Peyer's patch (tissue), 4 donors: ENCODE results near the gene ALDH3A1. TPM values are rescaled to one million over a fixed set of nuclear protein-coding genes. Genes with fewer than 3 reads are reported as not detected.

Experiments used
- DNase-seq, 3 donors: peaks; one replicate each; pipeline ENCODE4 v3.0.0-alpha.2; 2017 to 2019
- H3K27ac ChIP-seq, 4 donors: fragments of 200-600 bp; sonication (generic); one replicate each; pipeline ENCODE4 v1.5.1; 2016 to 2019
- H3K27me3 ChIP-seq, 2 donors: fragments of 200-600 bp; sonication (generic); one replicate each; pipeline ENCODE4 v1.5.1; 2019
- H3K36me3 ChIP-seq, 3 donors: fragments of 200-600 bp; sonication (generic); one replicate each; pipeline ENCODE4 v1.5.1; 2016 to 2019
- H3K4me1 ChIP-seq, 4 donors: fragments of 200-600 bp; sonication (generic); one replicate each; pipeline ENCODE4 v1.5.1; 2016 to 2019
- H3K4me3 ChIP-seq, 4 donors: fragments of 200-600 bp; sonication (generic); 1 replicate in 3 of 4; 2 replicates in 1 of 4; pipeline ENCODE4 v1.5.1; 2016 to 2019; ENCODE audit warnings: mild to moderate bottlenecking in 1 of 4
- H3K9me3 ChIP-seq, 4 donors: fragments of 200-600 bp; sonication (generic); one replicate each; pipeline ENCODE4 v1.5.1; 2016 to 2019; ENCODE audit warnings: mild to moderate bottlenecking in 1 of 4
- CTCF ChIP-seq, 6 experiments: fragments of 450-650 bp in 4 of 6; fragments of 200-600 bp in 2 of 6; sonication (generic) in 1 of 6; IDR thresholded peaks; one replicate each; pipeline ENCODE4 v1.5.1; 2017 to 2019; ENCODE audit warnings: antibody characterized with exemption in 6 of 6, mild to moderate bottlenecking in 3 of 6, moderate library complexity in 1 of 6
- POLR2A ChIP-seq, 2 donors: fragments of 450-650 bp; IDR thresholded peaks; one replicate each; pipeline ENCODE4 v1.5.1; 2017; ENCODE audit warnings: antibody characterized with exemption in 2 of 2, mild to moderate bottlenecking in 2 of 2, moderate library complexity in 2 of 2
- total RNA-seq, 4 donors: library from RNA; depleted of rRNA; stranded (reverse); fragments of >200 nt; gene quantifications; one replicate each; pipeline ENCODE4 v1.1.0, GENCODE V29; 2016

The ALDH3A1 gene
- total RNA-seq: 10 to 100 TPM in 1 of 4 donors, 1 to 10 TPM in 3; 1.7 to 23.1 (median 3.2) TPM

- peaks cover 0 to 30% (median 2%) of the 10 kb centered on the region in 4 donors for H3K4me1 ChIP-seq
- H3K27me3 ChIP-seq: no peaks in the 10 kb centered on the region
- TF ChIP-seq POLR2A (IDR thresholded peaks at IDR 0.05): no peak
- TF ChIP-seq CTCF (IDR thresholded peaks at IDR 0.05): no peak
- peak in 1 of 3 donors; percentile 43 for DNase-seq
- H3K27ac ChIP-seq: no peak within 1 kb of the TSS
- no peak within 1 kb of the TSS for H3K4me3 ChIP-seq
- no peaks in the 10 kb centered on the region for H3K36me3 ChIP-seq
- H3K9me3 ChIP-seq: no peaks in the 10 kb centered on the region
Measured at GRCh38 chr17:19747829-19748806, at the start of gene ALDH3A1. ALDH3A1 (minus strand) TSS chr17:19748298; CDS start chr17:19745129, 3,169 bp downstream.

- Histone ChIP-seq H3K27ac (no peak overlapping the region), H3K27me3 (no peaks in the 10 kb centered on the region), H3K36me3 (peaks cover 0 to 66% (median 0%) of the 10 kb centered on the region in 3 donors), H3K4me3 (no peak overlapping the region), H3K9me3 (peaks cover 0 to 12% (median 0%) of the 10 kb centered on the region in 4 donors), H3K4me1 (no peaks in the 10 kb centered on the region)
- no peak for DNase-seq
- TF ChIP-seq POLR2A (IDR thresholded peaks at IDR 0.05): no peak
- no peak for TF ChIP-seq CTCF (IDR thresholded peaks at IDR 0.05)
Measured at GRCh38 chr17:19796457-19796856, 48.4 kb upstream of the ALDH3A1 start.

- TF ChIP-seq POLR2A (IDR thresholded peaks at IDR 0.05) (no peak), CTCF (IDR thresholded peaks at IDR 0.05) (no peak)
Measured at GRCh38 chr17:19791918-19792550, 43.9 kb upstream of the ALDH3A1 start.

GRCh38 chr17:19787733-19788357 lies 39.7 kb upstream of the ALDH3A1 start:
- Histone ChIP-seq H3K4me3 (no peak overlapping the region), H3K36me3 (peaks cover 0 to 10% (median 0%) of the 10 kb centered on the region in 3 donors), H3K27ac (no peak overlapping the region), H3K4me1 (no peaks in the 10 kb centered on the region), H3K27me3 (no peaks in the 10 kb centered on the region), H3K9me3 (no peaks in the 10 kb centered on the region)
- TF ChIP-seq CTCF (IDR thresholded peaks at IDR 0.05): no peak
- no peak for TF ChIP-seq POLR2A (IDR thresholded peaks at IDR 0.05)
- DNase-seq: no peak

More at GRCh38 chr17:19791918-19792550, 43.9 kb upstream of the ALDH3A1 start:
- Histone ChIP-seq H3K27me3 (no peaks in the 10 kb centered on the region), H3K9me3 (peaks cover 0 to 7% (median 0%) of the 10 kb centered on the region in 4 donors), H3K36me3 (peaks cover 0 to 45% (median 0%) of the 10 kb centered on the region in 3 donors), H3K4me1 (no peaks in the 10 kb centered on the region), H3K27ac (no peak overlapping the region), H3K4me3 (no peak overlapping the region)
- DNase-seq: no peak

- TF ChIP-seq CTCF (IDR thresholded peaks at IDR 0.05) (no peak), POLR2A (IDR thresholded peaks at IDR 0.05) (no peak)
- H3K27me3 ChIP-seq: no peaks in the 10 kb centered on the region
- no peaks in the 10 kb centered on the region for H3K9me3 ChIP-seq
- no peak for DNase-seq
- H3K4me1 ChIP-seq: no peaks in the 10 kb centered on the region
- no peak overlapping the region for H3K27ac ChIP-seq
- H3K36me3 ChIP-seq: peaks cover 0 to 10% (median 0%) of the 10 kb centered on the region in 3 donors
- H3K4me3 ChIP-seq: no peak overlapping the region
Measured at GRCh38 chr17:19785854-19786253, 37.8 kb upstream of the ALDH3A1 start.
